ENCODE results near the gene PLPPR1. TPM values are rescaled to one million over a fixed set of nuclear protein-coding genes. Genes with fewer than 3 reads are reported as not detected.

Gene PLPPR1
- total and polyA plus RNA-seq, 10 donors = not detected

DNA sequence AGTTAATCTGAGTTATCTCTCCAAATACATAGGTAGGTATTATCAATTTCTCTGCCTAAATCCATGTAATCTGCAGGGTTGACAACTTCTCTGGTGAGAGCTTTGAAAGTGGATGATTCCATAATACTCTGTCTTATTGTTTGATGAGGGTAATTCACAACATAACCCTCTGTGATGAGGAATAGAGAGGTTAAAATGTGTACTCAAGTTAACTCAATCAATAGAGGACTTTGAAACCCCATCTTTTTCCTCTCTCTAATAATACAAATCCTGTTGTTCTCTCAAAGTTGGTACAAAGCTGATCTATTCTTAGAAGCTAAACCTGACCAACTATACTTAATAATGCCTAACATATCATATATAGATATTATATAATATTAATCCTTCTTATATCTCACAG lies 100.1 kb downstream of the PLPPR1 start:
- no peak overlapping the region for H3K27ac ChIP-seq
- H3K9me3 ChIP-seq = peaks cover 0 to 31% (median 13%) of the 10 kb centered on the region in 8 donors
- DNase-seq = no peak
- H3K4me3 ChIP-seq = no peak overlapping the region
- H3K36me3 ChIP-seq = no peaks in the 10 kb centered on the region
- H3K4me1 ChIP-seq = no peaks in the 10 kb centered on the region
- no peak for TF ChIP-seq POLR2AphosphoS5 (IDR thresholded peaks at IDR 0.05)
- no peak for TF ChIP-seq CTCF (IDR thresholded peaks at IDR 0.05 in 8 of 11, conservative IDR thresholded peaks at IDR 0.05 in 3 of 11)
- no peak for TF ChIP-seq POLR2A (IDR thresholded peaks at IDR 0.05)
- intact Hi-C loops (cut with DNase I; ENCODE audit: low total_unique reads) = no loop called here
- no peaks in the 10 kb centered on the region for H3K27me3 ChIP-seq (replicated peaks in 1 of 7)

DNA sequence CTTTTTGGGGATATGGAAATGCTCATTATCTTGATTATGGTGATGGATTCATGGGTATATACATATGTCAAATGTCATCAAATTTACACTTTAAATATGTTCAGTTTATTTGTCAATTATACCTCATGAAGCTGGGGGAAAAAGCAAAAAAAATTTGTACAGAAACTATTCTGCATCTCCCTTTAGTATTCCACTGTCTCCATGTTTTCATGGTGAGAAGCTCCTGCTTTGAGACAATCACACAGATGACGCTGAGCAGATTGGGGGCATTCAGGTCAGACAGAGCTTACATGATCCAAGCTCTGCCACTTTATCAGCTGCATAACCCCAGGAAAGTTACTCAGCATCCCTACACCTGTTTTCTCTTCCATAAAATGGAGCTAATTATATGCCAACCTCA lies 101.5 kb downstream of the PLPPR1 start:
- Histone ChIP-seq H3K27me3 (replicated peaks in 1 of 7) (no peaks in the 10 kb centered on the region), H3K27ac (no peak overlapping the region), H3K9me3 (peaks cover 0 to 18% (median 5%) of the 10 kb centered on the region in 8 donors), H3K4me1 (no peaks in the 10 kb centered on the region), H3K4me3 (no peak overlapping the region), H3K36me3 (no peaks in the 10 kb centered on the region)
- TF ChIP-seq POLR2A (IDR thresholded peaks at IDR 0.05) (no peak), POLR2AphosphoS5 (IDR thresholded peaks at IDR 0.05) (no peak), CTCF (IDR thresholded peaks at IDR 0.05 in 8 of 11, conservative IDR thresholded peaks at IDR 0.05 in 3 of 11) (no peak)
- intact Hi-C loops (cut with DNase I; ENCODE audit: low total_unique reads) = no loop called here
- DNase-seq = no peak
- 32 to 91% (median 73%) methylated on average over 1 of the region's 1 CpG for WGBS, 5 donors

GRCh38 chr9:101131326-101131725 lies 102.8 kb downstream of the PLPPR1 start:
- no peak for DNase-seq
- H3K4me1 ChIP-seq = no peaks in the 10 kb centered on the region
- TF ChIP-seq CTCF (IDR thresholded peaks at IDR 0.05 in 8 of 11, conservative IDR thresholded peaks at IDR 0.05 in 3 of 11) = no peak
- no peak for TF ChIP-seq POLR2A (IDR thresholded peaks at IDR 0.05)
- TF ChIP-seq POLR2AphosphoS5 (IDR thresholded peaks at IDR 0.05) = no peak
- intact Hi-C loops (cut with DNase I; ENCODE audit: low total_unique reads) = no loop called here
- no peaks in the 10 kb centered on the region for H3K27me3 ChIP-seq (replicated peaks in 1 of 7)
- peaks cover 0 to 12% (median 5%) of the 10 kb centered on the region in 8 donors for H3K9me3 ChIP-seq
- H3K27ac ChIP-seq = no peak overlapping the region
- no peak overlapping the region for H3K4me3 ChIP-seq
- WGBS, 5 donors = 67 to 80% (median 76%) methylated on average over 5 of the region's 5 CpGs
- no peaks in the 10 kb centered on the region for H3K36me3 ChIP-seq

DNA sequence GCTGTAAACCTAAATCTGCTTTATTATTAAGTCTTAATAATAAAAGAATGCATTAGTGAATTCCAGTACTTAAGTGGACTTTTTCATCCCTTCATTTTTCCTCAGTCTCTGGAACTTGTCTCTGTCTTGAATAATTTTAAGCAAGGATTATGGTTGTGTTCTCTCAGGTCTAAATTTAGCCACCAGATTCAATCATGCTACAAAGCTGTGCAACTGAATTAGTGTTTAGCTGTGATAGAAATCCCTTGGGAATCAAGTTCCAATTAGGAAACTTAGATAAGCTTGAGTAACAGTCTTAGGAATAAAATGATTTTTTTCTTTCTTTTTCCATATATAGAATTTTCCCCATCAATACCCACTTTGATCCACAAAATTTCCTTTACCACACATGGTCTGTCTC lies 104.3 kb downstream of the PLPPR1 start:
- Histone ChIP-seq H3K36me3 (no peaks in the 10 kb centered on the region), H3K4me3 (no peak overlapping the region), H3K27ac (no peak overlapping the region), H3K4me1 (no peaks in the 10 kb centered on the region), H3K27me3 (replicated peaks in 1 of 7) (no peaks in the 10 kb centered on the region), H3K9me3 (peaks cover 0 to under 1% (median 0%) of the 10 kb centered on the region in 8 donors)
- intact Hi-C loops (cut with DNase I; ENCODE audit: low total_unique reads) = no loop called here
- no peak for TF ChIP-seq POLR2A (IDR thresholded peaks at IDR 0.05)
- no peak for TF ChIP-seq CTCF (IDR thresholded peaks at IDR 0.05 in 8 of 11, conservative IDR thresholded peaks at IDR 0.05 in 3 of 11)
- no peak for TF ChIP-seq POLR2AphosphoS5 (IDR thresholded peaks at IDR 0.05)
- no peak for DNase-seq
